ENCODE measurements around the gene ARHGEF28. TPM values are rescaled to one million over a fixed set of nuclear protein-coding genes. Genes with fewer than 3 reads are reported as not detected.

The ARHGEF28 gene
- total and polyA plus RNA-seq, 4 donors, result 4.8 to 27.8 (median 12.7) TPM

DNA sequence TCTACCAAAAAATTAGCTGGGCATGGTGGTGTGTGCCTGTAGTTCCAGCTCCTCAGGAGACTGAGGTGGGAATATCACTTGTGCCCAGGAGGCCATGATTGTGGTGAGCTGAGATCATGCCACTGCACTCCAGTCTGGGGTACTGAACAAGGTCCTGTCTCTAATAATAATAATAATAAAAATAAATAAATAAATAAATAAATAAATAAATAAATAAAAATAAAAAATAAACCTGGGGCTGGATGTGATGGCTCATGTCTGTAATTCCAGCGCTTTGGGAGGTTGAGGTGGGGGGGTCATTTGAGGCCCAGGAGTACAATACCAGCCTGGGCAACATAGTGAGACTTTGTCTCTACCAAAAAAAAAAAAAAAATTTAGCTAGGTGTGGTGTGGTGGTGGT lies 113.7 kb downstream of the ARHGEF28 start:
- Histone ChIP-seq H3K27ac (ENCODE audit: low read depth in 1 of 2, low read length in 2 of 2) (no peak overlapping the region), H3K9me3 (ENCODE audit: control insufficient read depth, low read length) (no peaks in the 10 kb centered on the region), H3K27me3 (ENCODE audit: control insufficient read depth in 1 of 2, insufficient read depth in 2 of 2, low read length in 1 of 2) (no peaks in the 10 kb centered on the region), H3K4me3 (ENCODE audit: low read length in 2 of 2) (no peak overlapping the region), H3K4me1 (ENCODE audit: control insufficient read depth in 1 of 2, insufficient read depth in 2 of 2, low read length in 2 of 2) (peaks cover 0 to 3% of the 10 kb centered on the region in 2 donors), H3K36me3 (ENCODE audit: control insufficient read depth in 1 of 2, insufficient read depth in 2 of 2, low read length in 1 of 2) (no peaks in the 10 kb centered on the region)
- ATAC-seq (ENCODE audit: low FRiP score) (no peak), DNase-seq (no peak)
- intact Hi-C loops (cut with DNase I), result loop anchor here in 1 of 2 donors (10.0 kb wide), 1 partner anchor 65 kb away; no protein-coding TSS in a partner anchor
- WGBS, 2 donors, result 96 to 100% methylated on average over 1 of the region's 1 CpG

DNA sequence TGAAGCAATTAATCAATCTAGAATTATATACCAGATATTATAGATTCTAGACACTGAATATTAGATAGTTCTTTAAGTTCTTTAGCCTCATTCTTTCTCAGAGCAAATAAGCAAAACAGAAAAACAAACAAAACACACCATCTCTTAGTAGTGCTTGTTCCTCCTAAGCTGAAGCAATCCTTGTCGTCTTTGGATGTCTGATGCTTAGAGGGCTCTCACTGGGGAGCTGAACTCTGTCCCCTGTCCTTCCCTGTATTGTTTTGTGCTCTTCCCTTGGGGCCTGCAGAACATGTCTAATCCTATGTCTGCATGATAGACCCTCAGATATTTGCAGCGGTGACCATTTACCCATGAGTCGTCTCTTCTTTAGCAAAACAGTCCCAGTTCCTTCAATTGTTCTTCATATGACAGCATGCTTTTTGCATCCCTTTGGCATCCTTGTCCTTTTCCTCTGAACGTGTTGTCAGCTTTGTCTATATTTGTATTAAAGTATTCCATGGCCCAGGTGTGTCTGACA lies 114.3 kb downstream of the ARHGEF28 start:
- Histone ChIP-seq H3K27me3 (ENCODE audit: control insufficient read depth in 1 of 2, insufficient read depth in 2 of 2, low read length in 1 of 2) (no peaks in the 10 kb centered on the region), H3K36me3 (ENCODE audit: control insufficient read depth in 1 of 2, insufficient read depth in 2 of 2, low read length in 1 of 2) (no peaks in the 10 kb centered on the region), H3K4me3 (ENCODE audit: low read length in 2 of 2) (no peak overlapping the region), H3K27ac (ENCODE audit: low read depth in 1 of 2, low read length in 2 of 2) (no peak overlapping the region), H3K4me1 (ENCODE audit: control insufficient read depth in 1 of 2, insufficient read depth in 2 of 2, low read length in 2 of 2) (peaks cover 0 to 3% of the 10 kb centered on the region in 2 donors), H3K9me3 (ENCODE audit: control insufficient read depth, low read length) (no peaks in the 10 kb centered on the region)
- 69 to 84% methylated on average over 4 of the region's 4 CpGs for WGBS, 2 donors
- intact Hi-C loops (cut with DNase I), result loop anchor here in 1 of 2 donors (10.0 kb wide), 1 partner anchor 66 kb away; no protein-coding TSS in a partner anchor
- DNase-seq, result no peak
- ATAC-seq (ENCODE audit: low FRiP score), result no peak

DNA sequence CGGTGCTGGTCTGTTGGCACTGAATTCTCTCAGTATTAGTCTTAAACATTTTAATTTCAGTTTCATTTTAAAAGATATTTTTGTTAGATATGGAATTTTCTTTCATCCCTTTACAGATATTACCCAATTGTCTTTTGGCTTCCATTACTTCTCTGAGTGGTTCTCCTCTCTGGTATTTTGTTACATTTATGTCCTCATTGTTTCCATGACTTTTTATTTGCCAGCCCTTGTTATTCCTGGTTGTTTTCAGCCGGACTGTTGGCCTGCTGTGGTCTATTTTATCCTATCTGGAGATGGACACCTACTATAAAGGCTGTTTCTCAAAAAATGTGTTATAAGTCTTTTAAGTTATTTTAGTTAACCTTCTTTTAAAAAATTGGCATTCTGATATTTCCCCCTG lies 117.2 kb downstream of the ARHGEF28 start:
- 29 to 32% methylated on average over 2 of the region's 2 CpGs for WGBS, 2 donors
- no peak for DNase-seq
- no peak overlapping the region for H3K4me3 ChIP-seq (ENCODE audit: low read length in 2 of 2)

DNA sequence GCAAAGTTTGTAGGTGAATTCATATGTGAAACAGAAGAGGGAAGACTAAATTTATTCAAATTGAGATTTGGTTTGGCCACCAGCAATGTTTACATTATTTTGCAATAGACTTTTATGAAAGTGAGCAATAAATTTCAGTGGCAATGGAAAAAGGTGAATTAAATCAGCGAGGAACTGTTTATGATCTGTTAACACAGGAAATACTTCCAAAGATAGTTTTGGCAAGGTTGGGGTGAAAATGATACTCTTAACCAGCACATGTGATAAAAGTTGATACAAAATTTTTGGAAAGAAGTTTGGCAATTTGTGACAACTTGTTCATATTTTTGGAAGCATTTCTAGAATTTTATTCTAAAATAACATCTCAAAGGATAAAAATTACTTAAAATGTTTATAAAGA lies 119.8 kb downstream of the ARHGEF28 start:
- Histone ChIP-seq H3K36me3 (ENCODE audit: control insufficient read depth in 1 of 2, insufficient read depth in 2 of 2, low read length in 1 of 2) (no peaks in the 10 kb centered on the region), H3K4me3 (ENCODE audit: low read length in 2 of 2) (no peak overlapping the region), H3K27ac (ENCODE audit: low read depth in 1 of 2, low read length in 2 of 2) (no peak overlapping the region), H3K4me1 (ENCODE audit: control insufficient read depth in 1 of 2, insufficient read depth in 2 of 2, low read length in 2 of 2) (peaks cover 2 to 11% of the 10 kb centered on the region in 2 donors), H3K9me3 (ENCODE audit: control insufficient read depth, low read length) (no peaks in the 10 kb centered on the region), H3K27me3 (ENCODE audit: control insufficient read depth in 1 of 2, insufficient read depth in 2 of 2, low read length in 1 of 2) (no peaks in the 10 kb centered on the region)
- intact Hi-C loops (cut with DNase I), result loop anchor here in 1 of 2 donors (5.0 to 10.0 kb wide), 3 partner anchors 39 to 119 kb away; partner anchors contain the start of gene ARHGEF28
- no peak for DNase-seq
- 2 to 6% methylated on average over 1 of the region's 1 CpG for WGBS, 2 donors
- ATAC-seq (ENCODE audit: low FRiP score), result no peak

More for the DNA sequence above, 117.2 kb downstream of the ARHGEF28 start:
- Histone ChIP-seq H3K27me3 (ENCODE audit: control insufficient read depth in 1 of 2, insufficient read depth in 2 of 2, low read length in 1 of 2) (no peaks in the 10 kb centered on the region), H3K36me3 (ENCODE audit: control insufficient read depth in 1 of 2, insufficient read depth in 2 of 2, low read length in 1 of 2) (no peaks in the 10 kb centered on the region), H3K4me1 (ENCODE audit: control insufficient read depth in 1 of 2, insufficient read depth in 2 of 2, low read length in 2 of 2) (peaks cover 2 to 3% of the 10 kb centered on the region in 2 donors), H3K9me3 (ENCODE audit: control insufficient read depth, low read length) (no peaks in the 10 kb centered on the region), H3K27ac (ENCODE audit: low read depth in 1 of 2, low read length in 2 of 2) (no peak overlapping the region)
- no peak for ATAC-seq (ENCODE audit: low FRiP score)
- intact Hi-C loops (cut with DNase I), result loop anchor here in 1 of 2 donors (10.0 kb wide), 1 partner anchor 68 kb away; no protein-coding TSS in a partner anchor

DNA sequence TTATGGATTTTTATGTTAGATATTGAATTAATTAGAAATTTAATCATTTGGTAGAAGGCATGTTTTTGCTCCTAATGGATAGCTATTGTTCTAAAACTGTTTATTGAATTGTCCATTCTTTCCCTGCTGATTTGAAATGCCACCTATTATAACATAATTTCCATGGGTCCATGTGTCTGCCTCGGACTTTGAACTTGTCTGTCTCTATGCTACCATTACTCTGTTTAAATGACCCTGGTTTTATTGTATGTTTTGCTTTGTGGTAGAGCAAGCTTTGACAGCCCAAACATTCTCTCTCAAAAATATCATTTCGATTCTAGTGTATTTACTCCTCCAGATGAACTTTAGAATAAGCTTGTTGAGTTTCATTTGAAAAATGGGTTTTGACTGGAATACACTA lies 120.6 kb downstream of the ARHGEF28 start:
- DNase-seq, result no peak
- Histone ChIP-seq H3K4me3 (ENCODE audit: low read length in 2 of 2) (no peak overlapping the region), H3K4me1 (ENCODE audit: control insufficient read depth in 1 of 2, insufficient read depth in 2 of 2, low read length in 2 of 2) (peaks cover 2 to 11% of the 10 kb centered on the region in 2 donors), H3K27ac (ENCODE audit: low read depth in 1 of 2, low read length in 2 of 2) (no peak overlapping the region), H3K9me3 (ENCODE audit: control insufficient read depth, low read length) (no peaks in the 10 kb centered on the region), H3K27me3 (ENCODE audit: control insufficient read depth in 1 of 2, insufficient read depth in 2 of 2, low read length in 1 of 2) (no peaks in the 10 kb centered on the region), H3K36me3 (ENCODE audit: control insufficient read depth in 1 of 2, insufficient read depth in 2 of 2, low read length in 1 of 2) (no peaks in the 10 kb centered on the region)
- no peak for ATAC-seq (ENCODE audit: low FRiP score)
- intact Hi-C loops (cut with DNase I), result loop anchor here in 1 of 2 donors (5.0 to 10.0 kb wide), 3 partner anchors 39 to 119 kb away; partner anchors contain the start of gene ARHGEF28
- 85 to 86% methylated on average over 2 of the region's 2 CpGs for WGBS, 2 donors

DNA sequence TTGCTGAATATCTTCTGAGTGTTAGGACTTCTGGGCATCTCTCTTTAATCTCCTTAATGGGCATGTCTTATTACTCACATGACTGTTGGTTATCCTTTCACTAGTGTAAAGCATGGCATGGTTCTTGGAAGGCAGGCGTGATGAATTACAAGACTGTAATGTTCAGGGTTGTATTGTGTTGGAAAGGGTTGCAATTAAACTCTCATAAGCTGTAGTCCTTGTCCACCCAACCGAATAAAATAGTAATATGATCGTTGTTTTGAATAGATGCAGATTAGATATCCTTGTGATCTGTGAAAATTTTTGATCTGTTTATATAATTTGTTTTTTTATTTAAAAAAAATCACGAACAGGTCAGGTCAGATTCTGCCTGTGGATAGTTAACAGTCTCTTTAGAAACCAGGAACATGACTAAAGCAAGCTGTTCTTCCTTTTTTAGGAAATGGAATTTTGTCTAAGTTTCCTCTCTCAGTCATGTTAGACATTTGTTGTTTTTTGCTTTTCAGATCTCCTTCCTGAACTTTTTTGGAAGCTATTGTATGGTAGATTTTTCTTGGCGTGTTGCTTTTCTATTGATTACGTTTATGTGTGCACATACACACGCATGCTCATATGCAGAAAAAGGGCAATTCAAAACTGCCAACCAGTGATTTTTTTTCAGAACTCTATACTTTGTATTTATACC lies 121.8 kb downstream of the ARHGEF28 start:
- 25 to 35% methylated on average over 7 of the region's 7 CpGs for WGBS, 2 donors
- peak overlapping the region in 1 of 2 donors; percentile 82 for H3K27ac ChIP-seq (ENCODE audit: low read depth in 1 of 2, low read length in 2 of 2)
- intact Hi-C loops (cut with DNase I), result loop anchor here in 1 of 2 donors (5.0 to 10.0 kb wide), 3 partner anchors 41 to 121 kb away; partner anchors contain the start of gene ARHGEF28

DNA sequence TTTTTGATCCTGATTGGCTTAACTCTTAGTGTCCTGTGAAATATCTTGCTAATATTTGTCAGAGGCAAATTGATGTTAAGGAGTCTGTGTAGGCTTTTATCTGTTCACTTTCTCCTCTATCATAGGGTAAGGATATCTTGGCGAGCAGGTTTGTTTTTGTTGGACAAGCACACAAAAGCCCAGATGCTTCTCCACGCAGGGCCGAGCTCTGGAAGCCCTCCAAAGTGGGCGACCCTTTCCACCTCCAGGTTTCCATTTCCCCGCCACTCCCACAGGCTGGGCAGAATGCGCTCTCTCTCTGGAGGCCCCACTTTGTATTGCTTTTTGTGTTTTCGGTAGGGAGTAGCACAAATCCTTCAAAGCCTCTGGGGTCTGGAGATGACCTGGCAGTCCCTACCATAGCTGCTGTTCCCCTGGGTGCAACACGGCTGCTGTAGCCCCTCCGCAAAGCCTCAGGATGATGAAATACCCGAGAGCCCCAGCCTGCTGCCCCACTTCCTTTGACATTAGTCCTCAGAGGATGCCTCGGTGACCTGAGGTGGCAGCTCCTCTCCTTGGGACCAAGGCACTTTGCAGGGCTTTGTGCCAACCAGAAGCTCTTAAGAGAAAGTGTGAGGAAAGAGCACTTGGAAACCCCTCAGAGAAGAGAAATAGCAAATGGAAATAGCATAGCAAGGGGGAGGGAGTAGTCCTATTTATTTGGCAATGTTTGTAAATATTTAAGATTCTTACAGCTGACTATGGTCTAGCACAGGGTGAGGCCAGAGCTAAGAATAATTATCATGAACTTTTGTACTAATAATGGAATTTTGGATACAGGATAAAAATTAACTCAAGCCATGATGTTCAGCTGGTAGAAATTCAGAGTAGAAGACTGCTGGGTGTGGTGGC lies 122.8 kb downstream of the ARHGEF28 start:
- Histone ChIP-seq H3K4me3 (ENCODE audit: low read length in 2 of 2) (no peak overlapping the region), H3K27ac (ENCODE audit: low read depth in 1 of 2, low read length in 2 of 2) (peak overlapping the region; percentile 73 to 76), H3K36me3 (ENCODE audit: control insufficient read depth in 1 of 2, insufficient read depth in 2 of 2, low read length in 1 of 2) (peaks cover 0 to 4% of the 10 kb centered on the region in 2 donors), H3K9me3 (ENCODE audit: control insufficient read depth, low read length) (no peaks in the 10 kb centered on the region), H3K4me1 (ENCODE audit: control insufficient read depth in 1 of 2, insufficient read depth in 2 of 2, low read length in 2 of 2) (peaks cover 0 to 11% of the 10 kb centered on the region in 2 donors), H3K27me3 (ENCODE audit: control insufficient read depth in 1 of 2, insufficient read depth in 2 of 2, low read length in 1 of 2) (no peaks in the 10 kb centered on the region)
- peak in 1 of 2 donors; percentile 48 for DNase-seq
- intact Hi-C loops (cut with DNase I), result loop anchor here in 1 of 2 donors (5.0 to 10.0 kb wide), 3 partner anchors 41 to 121 kb away; partner anchors contain the start of gene ARHGEF28
- 37 to 41% methylated on average over 11 of the region's 11 CpGs for WGBS, 2 donors
- ATAC-seq (ENCODE audit: low FRiP score), result peak; percentile 5

More for the DNA sequence above, 121.8 kb downstream of the ARHGEF28 start:
- no peaks in the 10 kb centered on the region for H3K9me3 ChIP-seq (ENCODE audit: control insufficient read depth, low read length)
- no peaks in the 10 kb centered on the region for H3K27me3 ChIP-seq (ENCODE audit: control insufficient read depth in 1 of 2, insufficient read depth in 2 of 2, low read length in 1 of 2)
- H3K4me1 ChIP-seq (ENCODE audit: control insufficient read depth in 1 of 2, insufficient read depth in 2 of 2, low read length in 2 of 2), result peaks cover 2 to 11% of the 10 kb centered on the region in 2 donors
- ATAC-seq (ENCODE audit: low FRiP score) (no peak), DNase-seq (no peak)
- H3K36me3 ChIP-seq (ENCODE audit: control insufficient read depth in 1 of 2, insufficient read depth in 2 of 2, low read length in 1 of 2), result peaks cover 0 to 3% of the 10 kb centered on the region in 2 donors
- H3K4me3 ChIP-seq (ENCODE audit: low read length in 2 of 2), result peak overlapping the region in 1 of 2 donors; percentile 11
